ENCODE measurements around the gene SERPINA5. TPM values are rescaled to one million over a fixed set of nuclear protein-coding genes. Genes with fewer than 3 reads are reported as not detected.

SERPINA5 gene
- total RNA-seq, 1 donor from 2014 or later: not detected

DNA sequence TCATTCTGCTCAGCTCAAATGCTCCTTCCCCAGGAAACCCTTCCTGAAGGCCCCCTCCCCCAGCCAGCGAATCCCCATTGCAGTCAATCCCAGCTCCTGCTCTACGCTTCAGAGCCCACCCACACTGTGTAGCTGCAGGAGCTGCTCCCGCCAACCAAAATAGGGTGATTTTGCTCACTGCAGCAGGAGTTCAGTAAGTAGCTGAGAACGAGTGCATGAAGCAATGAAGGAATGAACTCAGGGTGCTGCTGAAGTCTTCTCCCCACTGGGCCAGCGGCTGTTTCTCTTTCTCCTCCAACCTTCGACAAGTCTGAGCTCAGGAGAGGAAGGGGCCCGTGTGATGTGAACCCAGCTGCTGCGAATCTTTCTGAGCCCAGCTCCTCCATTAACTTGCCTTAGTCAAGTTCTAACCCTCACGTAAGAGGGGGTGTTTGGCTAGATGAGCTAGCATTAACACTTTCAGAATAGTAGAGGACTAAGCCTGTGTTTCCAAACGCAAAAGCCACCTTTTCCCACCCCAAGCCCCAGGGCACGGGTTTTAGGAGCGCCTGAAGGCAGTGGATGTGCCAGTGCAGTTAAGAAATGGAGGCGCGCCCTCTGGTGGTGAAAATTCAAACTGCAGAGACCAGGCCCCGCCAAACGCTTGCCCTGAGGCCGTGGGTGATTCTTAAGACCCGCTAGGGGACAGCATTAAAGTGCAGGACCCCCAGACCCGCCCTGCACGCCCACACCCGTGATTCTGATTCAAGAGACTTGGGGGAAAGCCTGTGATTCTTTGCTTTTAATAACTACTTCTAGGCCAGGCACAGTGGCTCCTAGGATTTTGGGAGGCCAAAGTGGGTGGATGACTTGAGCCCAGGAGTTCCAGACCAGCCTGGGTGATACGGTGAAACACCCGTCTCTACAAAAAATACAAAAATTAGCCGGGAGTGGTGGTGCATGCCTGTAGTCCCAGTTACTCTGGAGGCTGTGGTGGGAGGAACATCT is 31.9 kb upstream of the SERPINA5 start:
- intact Hi-C loops (cut with micrococcal nuclease): loop anchor here (5.0 to 10.0 kb wide), 2 partner anchors 117 to 414 kb away; no protein-coding TSS in a partner anchor

DNA sequence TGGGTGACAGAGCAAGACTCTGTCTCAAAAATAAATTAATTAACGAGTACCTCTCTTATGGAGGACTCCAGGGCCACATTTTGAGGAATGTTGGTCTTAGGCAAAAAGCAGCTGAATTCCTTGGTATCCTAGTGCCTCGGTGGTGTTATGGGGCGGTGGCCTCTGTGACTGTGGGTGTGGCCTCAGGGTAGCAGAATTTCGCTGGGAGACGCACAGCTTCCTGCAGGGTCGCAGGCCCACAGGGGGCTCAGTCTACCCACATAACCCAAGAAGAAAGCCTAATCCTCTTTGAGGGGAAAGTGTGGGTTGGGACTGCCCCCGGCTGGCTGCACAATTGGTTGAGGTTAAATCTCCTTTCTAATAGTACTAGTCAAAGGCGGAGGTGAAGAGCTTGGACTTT is 31.2 kb upstream of the SERPINA5 start:
- intact Hi-C loops (cut with micrococcal nuclease): no loop called here

- intact Hi-C loops (cut with micrococcal nuclease): no loop called here
Measured at GRCh38 chr14:94555991-94556390, 25.2 kb upstream of the SERPINA5 start.

DNA sequence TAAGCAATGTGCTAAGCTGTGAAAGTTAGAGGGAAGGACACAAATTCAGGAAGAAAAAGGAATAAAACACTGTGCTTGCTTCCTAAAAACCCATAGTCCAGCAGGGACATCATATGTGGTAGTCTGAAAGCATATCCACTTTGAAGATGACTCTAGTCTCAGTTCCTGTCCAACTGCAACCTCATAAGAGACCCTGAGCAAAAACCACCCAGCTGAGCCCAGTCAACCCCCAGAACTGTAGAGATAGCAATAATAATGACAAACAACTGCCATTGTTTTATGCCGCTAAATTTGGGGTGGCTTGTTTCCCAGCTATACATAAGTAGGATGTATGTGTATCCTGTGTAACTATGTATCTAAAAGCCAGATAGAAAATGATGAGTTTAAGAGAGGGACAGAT is 23.9 kb upstream of the SERPINA5 start:
- intact Hi-C loops (cut with micrococcal nuclease): no loop called here

GRCh38 chr14:94558842-94559241 is 22.4 kb upstream of the SERPINA5 start:
- intact Hi-C loops (cut with micrococcal nuclease): no loop called here

DNA sequence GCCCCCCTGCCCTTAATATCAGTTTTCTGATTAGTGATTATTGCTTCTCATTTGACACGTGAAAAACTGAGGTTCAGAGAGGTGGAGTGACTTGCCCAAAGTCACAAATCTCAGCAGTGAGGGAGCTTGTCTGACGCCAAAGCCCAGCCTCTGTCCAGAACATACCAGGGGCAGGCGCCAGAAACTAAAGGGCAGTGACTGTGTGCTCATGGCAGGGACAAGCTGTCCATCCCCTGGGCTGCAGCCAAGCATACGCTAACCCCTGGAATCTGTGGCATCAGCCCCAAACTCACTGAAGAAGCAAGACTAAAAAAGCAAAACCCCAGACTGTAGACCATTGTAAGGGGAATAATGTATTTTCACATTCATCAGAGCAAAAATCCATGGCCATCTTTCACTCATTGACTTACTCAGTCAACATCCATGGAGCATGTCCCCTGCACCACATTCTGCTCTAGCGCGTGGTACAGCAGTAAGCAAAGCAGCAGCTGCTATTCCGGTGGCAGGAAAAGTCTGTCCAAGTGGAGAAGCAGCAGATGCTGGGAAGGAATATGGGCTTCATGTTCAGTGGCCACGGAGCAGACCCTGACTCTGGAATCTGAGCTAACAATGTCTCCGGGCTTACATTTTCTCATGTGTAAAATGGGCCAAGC is 21.5 kb upstream of the SERPINA5 start:
- intact Hi-C loops (cut with micrococcal nuclease): no loop called here

GRCh38 chr14:94560291-94560665 is 20.9 kb upstream of the SERPINA5 start:
- intact Hi-C loops (cut with micrococcal nuclease): no loop called here

DNA sequence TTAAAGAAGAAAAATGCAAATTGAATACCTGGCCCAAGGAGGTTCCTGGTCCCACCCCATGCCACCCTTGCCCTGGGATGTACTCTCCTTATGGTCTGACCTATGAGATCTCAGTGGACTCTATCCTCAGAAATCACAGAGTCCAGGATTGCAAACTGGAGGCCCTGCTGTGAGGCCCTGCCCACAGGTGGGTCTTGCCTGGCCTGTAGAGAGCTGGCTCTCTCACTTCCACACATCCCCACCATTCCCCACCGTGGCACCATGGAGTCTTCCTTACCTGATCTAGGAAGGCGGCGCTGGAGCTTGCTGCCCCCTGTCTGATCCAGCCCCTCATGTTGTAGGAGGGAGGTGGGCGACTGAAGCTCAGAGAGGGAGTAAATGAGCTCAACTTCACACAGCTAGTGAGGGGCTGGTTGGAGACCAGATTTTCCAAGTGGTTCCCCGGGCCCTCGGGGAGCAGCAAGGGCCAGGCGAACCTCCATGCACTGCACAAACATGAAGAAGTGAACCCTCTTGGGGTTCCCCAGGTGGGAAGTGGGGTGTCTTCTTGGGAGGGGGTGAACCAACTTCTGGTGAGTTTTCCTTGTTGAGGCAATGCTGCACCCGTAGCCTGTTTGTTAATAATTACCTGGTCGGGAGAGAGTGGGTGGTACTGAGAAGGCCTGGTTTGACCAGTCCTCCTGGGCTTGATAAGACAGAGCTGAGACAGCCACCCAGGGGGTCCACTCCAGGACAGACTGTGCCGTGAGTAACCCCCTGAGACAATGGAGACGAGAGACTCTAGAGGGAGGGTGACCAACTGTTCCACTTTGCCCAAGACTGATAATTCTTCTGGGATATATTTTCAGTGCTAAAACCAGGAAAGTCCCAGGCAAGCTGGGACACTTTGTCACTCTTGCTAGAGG is 20.2 kb upstream of the SERPINA5 start, which contains the start of gene SERPINA4:
SERPINA4 (plus strand) TSS at position 692 of the 905 bp plus-strand sequence. CDS start 2,041 bp downstream, outside the sequence.
- intact Hi-C loops (cut with micrococcal nuclease): no loop called here

DNA sequence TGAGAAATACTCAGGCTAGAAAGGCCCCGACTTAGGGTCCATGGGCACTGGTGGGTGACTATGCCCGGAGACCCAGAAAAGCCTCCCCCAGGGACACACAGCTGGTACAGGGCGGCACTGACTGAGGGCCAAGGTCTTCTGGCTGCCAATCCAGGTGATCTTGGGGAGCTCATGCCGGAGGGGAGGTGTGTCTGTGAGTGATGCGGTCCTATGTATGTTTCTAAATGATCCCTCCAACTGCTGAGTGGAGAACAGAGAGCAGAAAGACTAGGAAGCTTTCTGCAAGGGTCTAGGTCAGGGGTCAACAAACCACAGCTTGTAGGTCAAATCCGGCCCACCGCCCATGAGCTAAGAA is 19.6 kb upstream of the SERPINA5 start:
- intact Hi-C loops (cut with micrococcal nuclease): no loop called here

- intact Hi-C loops (cut with micrococcal nuclease): no loop called here
Measured at GRCh38 chr14:94562022-94562421, 19.2 kb upstream of the SERPINA5 start.

- intact Hi-C loops (cut with micrococcal nuclease): no loop called here
Measured at GRCh38 chr14:94562941-94563883, 18.0 kb upstream of the SERPINA5 start.

DNA sequence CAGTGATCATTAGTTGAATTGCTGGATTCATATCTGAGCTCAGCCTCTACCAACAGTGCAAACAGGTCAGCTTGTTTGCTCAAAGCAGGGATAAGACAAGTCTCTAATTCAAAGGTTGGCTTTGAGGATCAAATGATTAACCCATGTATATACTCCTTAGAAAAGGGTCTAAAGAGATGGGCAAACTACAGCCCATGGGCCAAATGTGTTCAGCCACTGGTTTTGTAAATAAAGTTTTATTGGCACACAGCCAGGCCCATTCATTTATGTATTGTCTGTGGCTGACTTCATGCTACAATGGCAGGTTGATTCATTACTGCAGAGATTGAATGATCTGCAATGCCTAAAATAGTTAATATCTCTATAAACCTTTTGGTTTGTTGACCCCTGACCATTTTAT is 16.8 kb upstream of the SERPINA5 start:
- intact Hi-C loops (cut with micrococcal nuclease): no loop called here

GRCh38 chr14:94568186-94568585 is 13.0 kb upstream of the SERPINA5 start:
- intact Hi-C loops (cut with micrococcal nuclease): no loop called here

DNA sequence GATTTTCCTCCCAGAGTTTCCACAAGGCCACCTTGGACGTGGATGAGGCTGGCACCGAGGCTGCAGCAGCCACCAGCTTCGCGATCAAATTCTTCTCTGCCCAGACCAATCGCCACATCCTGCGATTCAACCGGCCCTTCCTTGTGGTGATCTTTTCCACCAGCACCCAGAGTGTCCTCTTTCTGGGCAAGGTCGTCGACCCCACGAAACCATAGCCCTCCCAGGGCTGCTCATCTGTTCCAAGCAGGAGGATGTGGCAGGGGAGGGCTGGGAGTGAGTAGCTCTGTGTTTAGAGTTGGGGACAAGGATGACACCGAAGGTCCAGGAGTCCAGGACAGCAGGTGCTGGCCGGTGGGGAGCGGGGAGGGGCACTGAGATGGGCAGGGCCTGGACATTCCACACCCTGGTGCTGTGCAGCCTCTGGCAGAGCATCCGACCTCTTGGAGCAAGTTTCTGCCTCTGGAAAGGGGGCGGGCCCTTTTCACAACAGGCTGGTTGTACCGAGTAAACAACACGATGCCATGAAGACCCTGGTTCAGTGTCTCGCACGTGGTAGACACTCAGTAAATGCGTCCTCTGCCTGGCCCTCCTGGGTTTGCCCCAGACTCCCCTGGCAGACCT is 11.7 kb upstream of the SERPINA5 start:
- intact Hi-C loops (cut with micrococcal nuclease): no loop called here

GRCh38 chr14:94570002-94570400 is 11.2 kb upstream of the SERPINA5 start:
- intact Hi-C loops (cut with micrococcal nuclease): no loop called here

- intact Hi-C loops (cut with micrococcal nuclease): no loop called here
Measured at GRCh38 chr14:94570440-94570839, 10.8 kb upstream of the SERPINA5 start.

DNA sequence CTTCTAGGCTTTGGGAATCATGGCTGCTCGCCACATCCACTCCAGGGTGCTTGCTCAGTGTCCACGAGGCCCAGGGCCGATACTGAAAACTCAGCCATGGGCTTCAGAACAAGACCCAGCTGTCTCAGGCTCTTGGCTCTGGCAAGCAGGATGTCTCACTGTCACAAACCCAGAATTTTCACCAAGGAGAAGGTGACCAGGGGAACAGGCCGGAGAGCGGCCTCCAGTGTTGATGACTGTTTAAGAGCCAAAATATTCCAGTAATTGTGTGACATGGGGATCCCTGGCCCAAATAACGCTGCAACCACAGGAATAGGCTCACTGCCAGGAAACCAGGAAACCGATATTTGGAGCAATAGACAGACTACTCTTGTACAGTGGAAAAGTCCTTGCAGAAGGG is 9.8 kb upstream of the SERPINA5 start:
- intact Hi-C loops (cut with micrococcal nuclease): no loop called here

DNA sequence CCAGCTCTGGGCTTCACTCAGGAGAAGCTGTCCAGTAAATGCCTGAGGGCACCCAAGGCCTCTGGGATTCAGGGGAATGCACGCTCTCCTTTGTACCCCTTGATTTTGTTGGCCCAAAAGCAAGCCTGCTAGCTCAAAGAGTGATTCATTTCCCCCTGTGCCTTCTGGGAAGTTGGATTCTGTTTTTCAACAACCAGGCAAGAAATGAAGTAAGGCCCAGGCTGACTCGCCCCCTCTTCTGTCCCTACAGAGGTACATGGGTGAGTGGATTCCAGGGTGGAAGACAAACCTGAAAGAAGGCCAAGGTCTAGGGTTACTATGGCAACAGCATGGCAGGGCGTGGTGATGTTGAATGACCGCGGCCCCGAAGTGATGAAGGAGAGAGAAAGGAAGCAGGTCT is 9.3 kb upstream of the SERPINA5 start:
- intact Hi-C loops (cut with micrococcal nuclease): no loop called here

DNA sequence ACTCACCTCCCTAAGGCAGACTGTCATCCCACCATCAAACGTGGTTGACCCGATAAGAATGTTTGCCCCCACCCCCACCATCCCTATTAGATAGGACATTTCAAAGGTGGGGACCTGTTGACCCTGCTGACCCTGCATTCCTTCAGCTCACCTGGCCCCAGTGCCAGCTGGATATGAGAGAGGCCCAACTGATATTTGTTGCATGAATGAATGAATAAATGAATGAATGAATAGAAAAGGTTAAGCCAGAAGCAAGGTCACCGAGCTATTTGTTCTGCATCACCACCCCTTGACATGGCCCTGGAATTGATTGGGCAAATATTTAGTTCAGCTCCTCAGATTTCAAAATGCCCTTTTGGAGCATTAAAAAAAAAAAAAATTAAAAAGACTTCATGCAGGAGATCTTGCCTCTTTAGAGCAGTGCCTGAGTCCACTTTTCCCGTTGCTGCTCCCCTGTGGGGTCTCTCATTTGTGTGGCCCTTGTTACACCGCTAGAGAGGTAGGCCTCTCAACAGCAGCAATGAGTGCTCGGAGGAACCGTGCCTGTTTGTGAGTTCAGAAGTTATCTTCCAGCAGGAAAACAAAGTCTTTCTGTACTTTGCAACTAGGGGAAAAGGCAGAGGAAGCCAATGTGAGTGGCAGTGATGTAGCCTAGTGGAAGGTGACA is 8.5 kb upstream of the SERPINA5 start:
- intact Hi-C loops (cut with micrococcal nuclease): no loop called here

Measured in T-helper 2 cell treated with Interferon-gamma antibody and Interleukin-4, amounts not matched to agents 100 ng/mL and 5 ng/mL, for 36 hours (primary cell).